AG08395 (cell line): ENCODE data around the gene PPID.
"Not testable (repeated sequence)": the region's sequence is repeated elsewhere in the genome, so short reads cannot be mapped to it uniquely, and the experiment has no call there.

Source experiments
- DNase-seq: peaks from one replicate; pipeline ENCODE4 v3.0.0; 2012; ENCODE audit warnings: mixed read lengths, low spot score

Gene PPID

DNA sequence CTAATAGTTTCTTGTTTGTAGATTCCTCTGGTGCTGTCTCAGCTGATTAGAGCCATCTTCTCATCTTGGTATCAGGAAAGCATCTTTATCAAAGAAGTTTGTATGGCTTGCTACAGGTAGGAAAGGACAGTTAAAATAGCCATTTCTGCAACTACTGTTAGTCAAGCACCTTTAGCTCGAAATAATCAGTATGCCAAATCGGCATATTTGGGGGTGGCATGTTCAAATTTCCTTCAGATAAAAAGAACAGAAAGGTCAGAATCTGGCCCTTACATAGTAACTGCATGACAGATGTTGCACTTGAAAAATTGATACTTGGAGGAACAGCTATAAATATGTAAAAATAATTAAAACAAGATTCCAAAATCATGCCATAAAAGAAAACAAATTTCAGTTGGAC is 56.3 kb downstream of the PPID start:
- DNase-seq = no peak

DNA sequence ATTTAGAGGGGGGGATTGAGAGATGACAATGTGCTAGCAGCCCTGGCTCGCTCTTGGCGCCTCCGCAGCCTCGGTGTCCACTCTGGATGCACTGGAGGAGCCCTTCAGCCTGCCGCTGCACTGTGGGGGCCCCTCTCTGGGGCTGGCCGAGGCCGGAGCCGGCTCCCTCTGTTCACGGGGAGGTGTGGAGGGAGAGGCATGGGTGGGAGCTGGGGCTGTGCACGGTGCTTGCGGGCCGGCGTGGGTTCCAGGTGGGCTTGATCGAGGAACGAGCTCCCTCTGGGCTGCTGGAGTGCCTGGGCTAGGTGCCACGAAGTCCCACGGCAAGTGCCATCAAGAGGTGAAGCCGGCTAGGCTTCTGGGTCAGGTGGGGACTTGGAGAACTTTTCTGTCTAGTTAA is 58.4 kb downstream of the PPID start:
- no peak for DNase-seq

DNA sequence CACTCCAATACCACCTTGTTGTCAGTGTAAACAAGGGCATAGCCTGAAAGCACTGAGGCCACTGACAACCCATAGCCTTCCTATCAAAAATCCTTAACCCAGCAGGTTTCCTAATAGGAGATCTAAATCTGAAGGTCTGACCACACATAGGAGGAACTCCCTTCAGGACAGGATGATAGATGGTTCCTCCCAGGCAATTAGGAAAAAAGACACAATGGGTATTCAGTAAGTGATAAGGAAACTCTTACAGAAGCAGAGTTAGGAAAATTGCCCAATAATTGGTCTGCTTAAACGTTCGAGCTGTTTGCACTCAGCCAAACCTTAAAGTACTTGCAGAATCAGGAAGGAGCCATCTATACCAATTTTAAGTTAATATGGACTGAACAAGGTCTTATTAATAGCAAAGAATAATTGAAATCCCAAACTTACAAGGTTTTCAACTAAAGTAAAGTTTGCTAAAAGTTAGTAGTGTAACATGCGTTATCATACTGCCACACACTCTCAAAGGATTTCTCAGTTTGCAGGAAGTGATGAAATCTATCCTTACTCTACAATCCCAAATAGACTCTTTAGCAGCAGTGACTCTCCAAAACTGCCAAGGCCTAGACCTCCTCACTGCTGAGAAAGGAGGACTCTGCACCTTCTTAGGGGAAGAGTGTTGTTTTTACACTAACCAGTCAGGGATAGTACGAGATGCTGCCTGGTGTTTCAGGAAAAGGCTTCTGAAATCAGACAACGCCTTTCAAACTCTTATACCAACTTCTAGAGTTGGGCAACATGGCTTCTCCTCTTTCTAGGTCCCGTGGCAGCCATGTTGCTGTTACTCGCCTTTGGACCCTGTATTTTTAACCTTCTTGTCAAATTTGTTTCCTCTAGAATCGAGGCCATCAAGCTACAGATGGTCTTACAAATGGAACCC is 59.2 kb downstream of the PPID start:
- not testable (repeated sequence) for DNase-seq

DNA sequence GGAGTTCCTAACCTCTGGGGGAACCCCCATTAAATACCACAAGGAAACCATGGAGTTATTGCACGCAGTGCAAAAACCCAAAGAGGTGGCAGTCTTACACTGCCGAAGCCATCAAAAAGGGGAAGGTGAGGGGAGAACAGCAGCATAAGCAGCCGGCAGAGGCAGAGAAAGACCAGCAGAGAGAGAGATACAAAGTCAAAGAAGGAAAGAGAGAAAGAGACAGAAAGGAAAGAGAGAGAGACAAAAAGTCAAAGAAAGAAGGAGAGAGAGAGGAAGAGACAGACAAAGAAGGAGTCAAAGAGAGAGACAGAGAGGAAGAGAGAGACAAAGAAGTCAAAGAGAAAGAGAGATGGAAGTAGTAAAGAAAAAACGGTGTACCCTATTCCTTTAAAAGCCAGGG is 59.9 kb downstream of the PPID start:
- DNase-seq = not testable (repeated sequence)
